Right forelimb (tissue), 1 donor: ENCODE measurements around the gene DNAJC8.

Source experiments
- DNase-seq: peaks from one replicate; pipeline ENCODE4 v3.0.0-alpha.2; 2018

The DNAJC8 gene

DNA sequence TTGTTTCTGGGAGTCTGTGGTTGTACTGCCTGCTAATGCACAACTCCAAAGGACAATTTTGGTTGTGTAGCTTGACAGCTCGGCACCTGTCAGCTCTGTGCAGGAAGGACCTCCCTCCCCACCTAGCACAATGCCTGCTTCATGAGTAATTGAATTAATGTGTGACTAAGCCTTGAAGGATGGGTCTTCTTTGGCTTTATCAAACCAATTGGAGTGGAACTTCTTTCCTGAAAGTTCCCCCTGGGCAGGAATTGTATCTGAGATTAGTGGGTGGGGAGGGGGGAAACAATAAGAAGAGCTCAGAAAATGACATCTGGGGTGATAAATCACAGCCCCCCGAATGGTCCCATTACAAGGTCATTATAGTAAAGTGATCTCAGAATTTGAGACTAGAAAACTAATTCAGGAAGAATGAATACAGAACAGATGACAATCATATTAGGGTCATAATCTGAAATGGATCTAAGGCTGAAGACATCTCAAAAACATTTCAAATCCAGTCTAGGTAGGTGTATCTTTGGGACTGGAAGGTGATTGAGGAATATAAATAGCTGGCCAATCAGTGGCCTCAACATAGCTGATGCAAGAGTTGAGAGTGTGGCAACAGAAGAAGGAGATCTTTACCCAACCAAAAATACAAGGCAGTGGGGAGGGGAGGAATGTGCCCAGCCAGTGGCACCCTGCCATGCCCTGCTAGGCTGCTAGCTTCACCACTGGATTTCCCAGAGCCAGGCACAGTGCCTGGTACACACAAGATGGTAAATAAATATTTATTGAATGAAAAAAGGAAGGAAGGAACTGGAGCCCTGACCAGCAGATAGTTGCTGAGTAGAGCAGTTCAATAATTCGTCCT lies 16.4 kb upstream of the DNAJC8 start:
- no peak for DNase-seq

DNA sequence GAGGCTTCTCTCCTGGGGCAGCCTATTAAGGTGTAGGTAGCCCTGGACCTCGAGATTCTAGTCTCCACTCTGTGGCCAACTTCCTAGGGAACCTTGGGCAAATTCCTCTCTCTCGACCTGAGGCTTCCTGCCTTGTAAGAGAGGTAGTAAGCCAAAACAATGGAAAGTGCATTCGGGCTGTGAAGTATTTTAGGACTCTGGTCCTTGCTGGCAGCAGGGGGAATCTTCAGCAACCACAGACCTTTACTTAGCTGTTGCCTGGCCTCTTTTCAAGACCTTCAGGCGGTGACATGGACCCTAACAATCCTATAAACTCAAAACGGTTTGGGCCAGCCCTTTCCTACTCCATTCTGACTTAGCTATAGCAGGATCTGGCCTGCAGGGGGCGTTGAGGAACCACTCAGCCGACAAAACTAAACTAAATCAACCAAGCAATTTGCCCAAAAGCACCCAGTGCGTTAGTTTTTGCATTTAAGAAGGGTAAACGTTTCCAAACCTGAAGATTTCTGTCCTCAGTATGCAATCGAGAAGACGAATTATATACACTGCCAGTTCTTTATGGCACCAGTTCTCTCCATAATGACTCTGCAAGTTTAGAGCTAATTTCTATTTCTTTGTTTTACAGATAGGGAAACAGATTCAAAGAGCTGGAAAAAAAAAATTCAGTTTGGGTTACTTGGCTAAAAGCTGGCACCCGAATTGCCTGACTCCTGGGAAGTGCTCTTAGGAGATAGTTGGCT lies 15.6 kb upstream of the DNAJC8 start:
- DNase-seq = peak; percentile 85

- no peak for DNase-seq
These were observed 14.9 kb upstream of the DNAJC8 start for GRCh38 chr1:28247612-28248272.

GRCh38 chr1:28246427-28246832 lies 13.6 kb upstream of the DNAJC8 start:
- no peak for DNase-seq

- DNase-seq = no peak
These were observed 11.9 kb upstream of the DNAJC8 start for GRCh38 chr1:28244549-28245251.

GRCh38 chr1:28243685-28244311 lies 11.0 kb upstream of the DNAJC8 start:
- no peak for DNase-seq

GRCh38 chr1:28241638-28242241 lies 8.9 kb upstream of the DNAJC8 start:
- no peak for DNase-seq

DNA sequence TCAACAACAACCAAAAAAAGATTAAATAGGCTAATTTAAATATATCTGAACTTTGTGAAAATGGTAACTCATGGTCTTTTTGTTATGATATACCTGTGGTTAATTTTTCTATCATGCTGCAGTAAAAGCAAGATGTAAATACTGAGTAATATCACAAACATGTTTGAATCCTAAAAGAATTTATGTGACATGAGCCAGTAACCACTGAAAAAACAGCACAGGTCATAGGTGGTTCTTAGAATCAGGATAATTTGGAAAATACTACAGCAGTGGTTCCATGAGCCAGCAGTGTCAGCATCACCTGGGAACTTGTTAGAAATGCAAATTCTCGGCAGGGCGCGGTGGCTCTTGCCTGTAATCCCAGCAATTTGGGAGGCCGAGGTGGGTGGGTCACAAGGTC lies 7.2 kb upstream of the DNAJC8 start:
- DNase-seq = no peak

GRCh38 chr1:28239004-28239403 lies 6.2 kb upstream of the DNAJC8 start:
- DNase-seq = no peak

- DNase-seq = no peak
These were observed 4.0 kb upstream of the DNAJC8 start for GRCh38 chr1:28236656-28237322.

DNA sequence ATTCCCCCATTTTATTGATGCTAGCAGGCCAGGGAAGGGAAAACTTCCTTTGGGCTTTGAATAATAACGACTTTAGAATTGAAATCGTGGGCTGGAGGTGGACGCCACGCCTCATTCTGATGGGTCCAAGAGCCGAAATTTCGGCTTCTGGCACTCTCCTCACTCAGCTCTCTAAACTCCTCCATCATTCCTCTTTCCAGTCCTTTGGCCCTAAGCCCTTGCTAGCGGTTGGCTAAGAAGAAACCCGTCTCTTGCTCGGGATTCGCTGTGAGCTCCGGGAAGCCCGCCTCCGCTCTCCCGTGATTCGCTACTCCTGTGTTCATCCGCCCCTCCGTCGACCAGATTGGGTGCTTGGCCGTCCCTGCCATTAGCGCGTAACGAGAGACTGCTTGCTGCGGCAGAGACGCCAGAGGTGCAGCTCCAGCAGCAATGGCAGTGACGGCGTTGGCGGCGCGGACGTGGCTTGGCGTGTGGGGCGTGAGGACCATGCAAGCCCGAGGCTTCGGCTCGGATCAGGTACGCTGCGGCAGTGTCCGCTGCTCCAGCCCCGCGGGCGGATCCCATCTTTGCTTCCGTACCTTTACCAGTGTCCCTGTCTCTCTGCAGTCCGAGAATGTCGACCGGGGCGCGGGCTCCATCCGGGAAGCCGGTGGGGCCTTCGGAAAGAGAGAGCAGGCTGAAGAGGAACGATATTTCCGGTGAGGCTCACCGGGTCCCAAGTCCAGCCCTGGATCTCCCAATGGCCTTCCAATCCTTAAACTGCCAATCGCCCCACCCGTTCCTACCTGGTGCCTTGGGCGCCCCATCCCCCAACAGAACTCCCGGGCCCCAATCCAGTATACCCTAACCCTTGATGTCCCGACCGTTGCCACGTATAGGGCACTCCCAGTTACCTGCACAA lies 3.2 kb upstream of the DNAJC8 start, which contains the start of gene ATP5IF1:
Gene ATP5IF1, plus strand, starts transcription at position 370 of the 901 bp plus-strand sequence. Its CDS starts 60 bp downstream, at position 430.
- DNase-seq = peak; percentile 97

DNA sequence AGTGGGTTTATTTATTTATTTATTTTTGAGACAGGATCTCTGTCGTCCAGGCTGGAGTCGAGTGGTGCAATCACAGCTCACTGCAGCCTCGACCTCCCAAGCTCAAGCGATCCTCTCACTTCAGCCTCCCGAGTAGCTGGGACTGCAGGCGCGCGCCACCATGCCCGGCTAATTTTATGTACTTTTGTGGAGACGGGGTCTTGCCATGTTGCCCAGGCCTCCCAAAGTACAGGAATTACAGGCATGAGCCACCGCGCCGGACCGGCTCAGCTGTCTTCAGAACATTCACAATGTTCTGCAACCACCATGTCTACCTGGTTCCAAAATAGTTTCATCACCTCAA lies 406 bp upstream of the DNAJC8 start:
- DNase-seq = no peak

DNA sequence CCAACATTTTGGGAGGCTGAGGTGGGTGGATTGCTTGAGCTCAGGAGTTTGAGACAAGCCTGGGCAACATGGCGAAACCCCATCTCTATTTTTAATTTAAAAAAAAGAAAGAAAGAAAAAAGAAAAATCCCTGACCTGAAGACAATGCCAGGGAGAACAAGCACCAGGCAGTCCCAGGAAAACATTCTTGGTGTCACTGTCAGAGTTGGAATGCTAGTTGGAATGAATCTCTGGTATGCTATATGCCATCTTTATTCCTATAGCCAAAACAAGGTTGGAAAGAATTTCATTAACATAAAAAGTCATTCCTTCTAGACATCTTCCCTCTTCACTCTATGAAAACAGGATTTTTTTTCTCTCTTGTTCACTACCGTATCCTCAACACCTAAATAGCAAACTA lies 2.8 kb downstream of the DNAJC8 start:
- DNase-seq = no peak

DNA sequence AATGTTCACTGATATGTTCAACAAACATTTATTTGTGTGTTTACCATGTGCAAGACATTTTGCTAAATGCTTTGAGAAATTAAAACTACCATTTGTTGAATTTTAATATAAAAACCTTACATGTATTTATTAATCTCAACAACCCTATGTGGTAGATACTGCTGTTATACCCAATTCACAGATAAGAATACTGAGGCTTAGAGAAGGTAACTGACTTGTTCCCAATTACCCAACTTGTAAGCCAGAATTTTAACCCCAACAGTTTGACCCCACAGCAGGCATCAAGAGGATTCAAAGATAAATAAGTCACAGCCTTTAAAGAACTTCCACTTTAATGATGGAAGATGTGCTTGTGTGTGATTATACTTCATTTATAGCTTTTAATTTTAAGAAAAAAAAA lies 3.7 kb downstream of the DNAJC8 start:
- no peak for DNase-seq

- DNase-seq = no peak
These were observed 19.5 kb downstream of the DNAJC8 start for GRCh38 chr1:28213315-28213714.

- no peak for DNase-seq
These were observed 23.1 kb downstream of the DNAJC8 start for GRCh38 chr1:28209700-28210099.

DNA sequence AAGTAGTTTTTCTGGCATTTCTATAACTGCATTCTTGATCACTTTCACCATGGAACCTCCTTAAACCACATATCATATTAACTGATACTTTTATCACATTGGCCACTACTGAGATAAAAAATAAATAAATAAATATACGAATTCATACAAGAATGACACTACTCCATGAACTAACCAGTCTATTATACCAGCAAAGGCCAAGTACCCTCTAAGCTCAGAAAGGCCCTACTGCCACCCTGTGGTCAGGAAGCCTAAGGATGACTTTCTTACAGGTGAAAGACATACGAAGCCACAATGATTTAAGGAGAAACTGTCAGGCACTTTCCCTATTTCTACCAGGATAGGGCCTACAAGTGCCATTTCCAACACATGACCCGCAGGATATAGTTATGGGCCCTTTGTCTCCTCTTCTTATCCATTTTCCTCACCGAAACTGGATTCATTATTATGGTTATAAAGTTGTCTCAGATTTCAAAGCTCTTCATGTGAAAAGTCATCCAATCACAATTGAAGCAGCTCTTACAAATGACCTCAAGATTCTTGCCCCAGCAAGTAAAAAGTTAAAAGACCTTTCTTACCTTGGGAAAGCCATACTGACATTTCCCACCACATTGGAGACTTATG lies 23.9 kb downstream of the DNAJC8 start:
- no peak for DNase-seq

DNA sequence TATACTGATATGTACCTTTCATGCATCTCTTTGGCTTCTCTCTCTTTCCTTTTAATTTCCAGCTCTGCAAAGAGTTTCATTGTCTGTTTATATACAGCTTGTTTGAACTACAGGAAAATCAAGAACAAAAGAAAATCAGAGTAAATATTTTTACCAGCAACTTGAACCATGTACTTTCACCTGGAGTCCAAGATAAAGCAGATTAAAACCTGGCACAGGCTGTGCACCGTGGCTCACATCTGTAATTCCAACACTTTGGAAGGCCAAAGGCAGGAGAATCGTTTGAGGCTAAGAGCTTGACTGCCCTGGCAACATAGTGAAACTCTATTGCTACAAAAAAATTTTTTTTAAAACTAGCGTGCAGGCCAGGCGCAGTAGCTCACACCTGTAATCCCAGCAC lies 27.6 kb downstream of the DNAJC8 start:
- no peak for DNase-seq

GRCh38 chr1:28200234-28200873 lies 32.5 kb downstream of the DNAJC8 start:
- no peak for DNase-seq
